Body of pancreas (tissue), 4 donors: ENCODE results near the gene PNPLA2. TPM values are rescaled to one million over a fixed set of nuclear protein-coding genes. Genes with fewer than 3 reads are reported as not detected.
A peak's percentile ranks its signal among the peaks of the same experiment; 100 is the strongest.

ENCODE experiments used
- ATAC-seq: fragments of 150-250 bp; one replicate; pipeline ENCODE4 v1.9.1; 2016
- DNase-seq, 4 donors: peaks; one replicate each; pipeline ENCODE4 v3.0.0-alpha.2; 2019
- H3K27ac ChIP-seq, 4 donors: fragments of 200-600 bp; sonication (generic); 1 replicate in 3 of 4; 2 replicates in 1 of 4; pipeline versions ENCODE4 v1.5.1 to v1.6.1; 2016 to 2019; ENCODE audit warnings: mild to moderate bottlenecking in 1 of 4, mixed read lengths in 1 of 4, moderate library complexity in 1 of 4
- H3K27me3 ChIP-seq, 2 donors: fragments of 200-600 bp; sonication (generic); one replicate each; pipeline ENCODE4 v1.6.0; 2016; ENCODE audit warnings: mild to moderate bottlenecking in 1 of 2
- H3K36me3 ChIP-seq, 2 donors: fragments of 200-600 bp; sonication (generic); replicated peaks in 1 of 2; 2 replicates each; pipeline ENCODE4 v1.5.1; 2016; ENCODE audit warnings: low read depth in 2 of 2; ENCODE audit not compliant: insufficient read depth in 1 of 2
- H3K4me1 ChIP-seq: fragments of 200-600 bp; sonication (generic); one replicate; pipeline ENCODE4 v1.6.0; 2016
- H3K4me3 ChIP-seq, 2 donors: fragments of 200-600 bp; sonication (generic); 1 replicate in 1 of 2; 2 replicates in 1 of 2; pipeline ENCODE4 v1.5.1; 2016 to 2019
- H3K9me3 ChIP-seq, 3 donors: fragments of 200-600 bp; sonication (generic); 1 replicate in 2 of 3; 2 replicates in 1 of 3; pipeline ENCODE4 v1.5.1; 2016
- POLR2A ChIP-seq, 3 donors: fragments of 450-650 bp; IDR thresholded peaks; one replicate each; pipeline ENCODE4 v1.6.1; 2016; ENCODE audit warnings: antibody characterized with exemption in 3 of 3, mild to moderate bottlenecking in 2 of 3
- WGBS, 2 donors: methylation state at CpG; one replicate each; pipeline ENCODE4 v1.1.5; 2017; 5-methylcytosine and 5-hydroxymethylcytosine counted together
- intact Hi-C: fragments of 100-400 bp; cut with DNase I; formaldehyde crosslinking; loops from one replicate; pipeline ENCODE4 v1.15.1; 2023
- total RNA-seq, 2 donors: library from RNA; depleted of rRNA; stranded (reverse); fragments of >200 nt; gene quantifications; one replicate each; pipeline ENCODE4 v1.1.0, GENCODE V29; 2016
- TF ChIP-seq, protein P1 (sequence below), 7 experiments: fragments of 450-650 bp in 4 of 7; fragments of 200-600 bp in 3 of 7; sonication (generic) in 3 of 7; IDR thresholded peaks; one replicate each; pipeline ENCODE4 v1.5.1; 2016 to 2019; ENCODE audit warnings: antibody characterized with exemption in 7 of 7

The PNPLA2 gene
- total RNA-seq, 2 donors from 2014 or later = 72.1 to 351 TPM

DNA sequence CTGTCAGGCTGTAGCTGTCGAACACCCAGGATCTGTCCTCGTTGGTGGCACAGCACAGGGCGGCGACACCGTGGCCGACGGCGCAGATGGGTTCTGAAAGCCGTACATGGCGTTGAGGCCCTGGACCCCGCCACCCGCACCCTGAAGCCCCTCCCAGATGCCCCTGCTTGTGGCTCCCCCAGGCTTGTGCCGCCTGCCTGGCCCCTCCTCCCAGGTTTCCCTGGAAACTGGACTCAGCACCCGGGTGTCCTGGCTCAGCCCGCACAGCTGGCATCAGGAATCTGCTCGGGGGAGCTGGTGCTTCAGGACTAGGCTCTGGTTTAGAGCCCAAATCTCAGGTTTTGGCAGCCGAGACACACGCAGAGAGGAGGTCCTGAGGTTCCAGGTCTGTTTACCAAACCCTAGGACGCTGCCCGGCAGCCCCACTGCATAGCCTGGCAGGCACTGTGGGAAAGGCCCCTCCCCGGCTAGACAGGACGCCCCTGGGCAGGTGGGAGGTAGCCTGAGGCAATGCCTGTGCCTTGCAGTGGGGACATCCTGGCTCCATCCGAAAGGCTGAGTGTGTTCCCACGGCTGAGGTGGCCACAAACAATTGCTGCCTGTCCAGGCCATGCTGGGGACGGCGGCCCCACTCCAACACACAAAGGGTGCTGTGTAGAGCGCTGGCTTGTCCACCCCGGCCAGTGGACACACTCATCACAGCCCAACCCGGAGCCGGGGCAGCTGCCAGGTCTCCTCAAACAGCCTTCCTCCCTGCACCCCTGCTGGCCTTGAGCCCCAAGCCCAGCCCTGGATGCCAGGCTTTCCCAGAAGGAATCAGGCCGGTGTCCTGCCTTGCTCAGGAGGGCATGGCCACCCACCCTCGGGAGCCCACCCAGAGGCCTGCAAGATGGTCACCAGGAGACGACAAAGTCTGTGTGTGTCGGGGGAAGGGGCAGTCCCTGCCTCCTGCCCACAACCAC is 46.0 kb upstream of the PNPLA2 start:
- Histone ChIP-seq H3K9me3 (no peaks in the 10 kb centered on the region), H3K4me1 (peaks cover 22% of the 10 kb centered on the region), H3K36me3 (peaks cover 0 to 10% of the 10 kb centered on the region in 2 donors), H3K27me3 (no peaks in the 10 kb centered on the region), H3K27ac (no peak overlapping the region), H3K4me3 (no peak overlapping the region)
- ATAC-seq (no peak), DNase-seq (peak in 1 of 4 donors; percentile 38)
- 77 to 81% methylated on average over 13 to 33 of the region's 34 CpGs for whole genome bisulfite sequencing, 2 donors
- no peak for TF ChIP-seq POLR2A (IDR thresholded peaks at IDR 0.05)
- TF ChIP-seq, protein P1, sequence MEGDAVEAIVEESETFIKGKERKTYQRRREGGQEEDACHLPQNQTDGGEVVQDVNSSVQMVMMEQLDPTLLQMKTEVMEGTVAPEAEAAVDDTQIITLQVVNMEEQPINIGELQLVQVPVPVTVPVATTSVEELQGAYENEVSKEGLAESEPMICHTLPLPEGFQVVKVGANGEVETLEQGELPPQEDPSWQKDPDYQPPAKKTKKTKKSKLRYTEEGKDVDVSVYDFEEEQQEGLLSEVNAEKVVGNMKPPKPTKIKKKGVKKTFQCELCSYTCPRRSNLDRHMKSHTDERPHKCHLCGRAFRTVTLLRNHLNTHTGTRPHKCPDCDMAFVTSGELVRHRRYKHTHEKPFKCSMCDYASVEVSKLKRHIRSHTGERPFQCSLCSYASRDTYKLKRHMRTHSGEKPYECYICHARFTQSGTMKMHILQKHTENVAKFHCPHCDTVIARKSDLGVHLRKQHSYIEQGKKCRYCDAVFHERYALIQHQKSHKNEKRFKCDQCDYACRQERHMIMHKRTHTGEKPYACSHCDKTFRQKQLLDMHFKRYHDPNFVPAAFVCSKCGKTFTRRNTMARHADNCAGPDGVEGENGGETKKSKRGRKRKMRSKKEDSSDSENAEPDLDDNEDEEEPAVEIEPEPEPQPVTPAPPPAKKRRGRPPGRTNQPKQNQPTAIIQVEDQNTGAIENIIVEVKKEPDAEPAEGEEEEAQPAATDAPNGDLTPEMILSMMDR (IDR thresholded peaks at IDR 0.05) = no peak
- intact Hi-C loops = no loop called here

DNA sequence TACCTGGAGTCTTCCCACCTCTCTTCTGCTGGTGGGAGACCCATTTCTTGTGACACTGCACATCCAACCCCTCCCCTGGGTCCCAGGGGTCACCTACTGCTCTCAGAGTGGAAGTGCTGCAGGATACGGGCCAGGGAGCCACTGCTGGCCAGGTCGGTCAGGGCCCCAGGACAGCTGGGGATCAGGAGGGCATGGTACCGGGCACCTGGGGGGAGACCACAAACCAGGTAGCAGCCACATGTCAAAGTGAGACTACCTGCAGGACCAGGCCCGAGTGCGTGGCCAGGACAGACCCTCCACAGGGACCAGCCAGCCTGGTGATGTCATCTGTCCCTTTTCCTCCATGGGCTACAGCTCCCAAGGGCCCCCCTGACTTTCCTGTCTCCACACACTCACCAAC is 45.3 kb upstream of the PNPLA2 start:
- no peaks in the 10 kb centered on the region for H3K27me3 ChIP-seq
- DNase-seq (no peak), ATAC-seq (no peak)
- intact Hi-C loops = no loop called here
- WGBS, 2 donors = 84 to 100% methylated on average over 2 to 5 of the region's 5 CpGs
- H3K9me3 ChIP-seq = no peaks in the 10 kb centered on the region
- peaks cover 0 to 10% of the 10 kb centered on the region in 2 donors for H3K36me3 ChIP-seq
- TF ChIP-seq, protein P1 (IDR thresholded peaks at IDR 0.05) = no peak
- no peak for TF ChIP-seq POLR2A (IDR thresholded peaks at IDR 0.05)
- H3K27ac ChIP-seq = no peak overlapping the region
- H3K4me1 ChIP-seq = peaks cover 29% of the 10 kb centered on the region
- no peak overlapping the region for H3K4me3 ChIP-seq

DNA sequence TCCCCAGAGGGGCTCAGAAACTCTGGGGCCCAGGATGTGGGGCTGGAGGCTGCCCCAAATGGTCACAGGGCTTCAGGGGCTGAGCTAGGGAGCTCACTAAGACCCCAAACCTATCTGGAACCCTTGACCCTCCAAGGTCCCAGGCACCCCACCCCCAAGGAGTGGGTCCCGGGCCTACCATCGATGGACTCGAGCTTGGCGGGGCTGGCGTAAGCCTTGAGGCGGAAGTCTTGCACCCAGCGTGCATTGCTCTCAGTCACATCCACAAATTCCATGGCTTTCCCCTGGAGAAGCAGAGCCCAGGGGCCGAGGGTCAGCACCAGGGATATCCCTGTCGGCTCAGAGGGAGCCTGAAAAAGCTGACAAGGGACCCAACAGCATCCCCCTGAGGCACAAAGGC is 44.9 kb upstream of the PNPLA2 start:
- no peak for ATAC-seq
- Histone ChIP-seq H3K27ac (no peak overlapping the region), H3K4me1 (peaks cover 33% of the 10 kb centered on the region), H3K4me3 (no peak overlapping the region), H3K27me3 (no peaks in the 10 kb centered on the region), H3K9me3 (no peaks in the 10 kb centered on the region), H3K36me3 (peaks cover 0 to 10% of the 10 kb centered on the region in 2 donors)
- DNase-seq = no peak
- TF ChIP-seq POLR2A (IDR thresholded peaks at IDR 0.05) = no peak
- TF ChIP-seq, protein P1 (IDR thresholded peaks at IDR 0.05) = no peak
- 88 to 94% methylated on average over 3 to 9 of the region's 9 CpGs for WGBS, 2 donors
- intact Hi-C loops = no loop called here

- intact Hi-C loops = no loop called here
- peak in 1 of 4 donors; percentile 15 for DNase-seq
- 70 to 74% methylated on average over 12 to 20 of the region's 20 CpGs for WGBS, 2 donors
- H3K27ac ChIP-seq = no peak overlapping the region
- no peak for TF ChIP-seq POLR2A (IDR thresholded peaks at IDR 0.05)
- TF ChIP-seq, protein P1 (IDR thresholded peaks at IDR 0.05) = no peak
- no peak for ATAC-seq
- H3K4me3 ChIP-seq = no peak overlapping the region
- peaks cover 35% of the 10 kb centered on the region for H3K4me1 ChIP-seq
- no peaks in the 10 kb centered on the region for H3K27me3 ChIP-seq
- no peaks in the 10 kb centered on the region for H3K9me3 ChIP-seq
- H3K36me3 ChIP-seq = peaks cover 0 to 10% of the 10 kb centered on the region in 2 donors
Measured at GRCh38 chr11:774873-775592, 43.7 kb upstream of the PNPLA2 start.
